ENCODE measurements around the gene HSFX1.
"Not testable (repeated sequence)": the region's sequence is repeated elsewhere in the genome, so short reads cannot be mapped to it uniquely, and the experiment has no call there.

HSFX1 gene, protein sequence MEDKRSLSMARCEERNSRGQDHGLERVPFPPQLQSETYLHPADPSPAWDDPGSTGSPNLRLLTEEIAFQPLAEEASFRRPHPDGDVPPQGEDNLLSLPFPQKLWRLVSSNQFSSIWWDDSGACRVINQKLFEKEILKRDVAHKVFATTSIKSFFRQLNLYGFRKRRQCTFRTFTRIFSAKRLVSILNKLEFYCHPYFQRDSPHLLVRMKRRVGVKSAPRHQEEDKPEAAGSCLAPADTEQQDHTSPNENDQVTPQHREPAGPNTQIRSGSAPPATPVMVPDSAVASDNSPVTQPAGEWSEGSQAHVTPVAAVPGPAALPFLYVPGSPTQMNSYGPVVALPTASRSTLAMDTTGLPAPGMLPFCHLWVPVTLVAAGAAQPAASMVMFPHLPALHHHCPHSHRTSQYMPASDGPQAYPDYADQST

DNA sequence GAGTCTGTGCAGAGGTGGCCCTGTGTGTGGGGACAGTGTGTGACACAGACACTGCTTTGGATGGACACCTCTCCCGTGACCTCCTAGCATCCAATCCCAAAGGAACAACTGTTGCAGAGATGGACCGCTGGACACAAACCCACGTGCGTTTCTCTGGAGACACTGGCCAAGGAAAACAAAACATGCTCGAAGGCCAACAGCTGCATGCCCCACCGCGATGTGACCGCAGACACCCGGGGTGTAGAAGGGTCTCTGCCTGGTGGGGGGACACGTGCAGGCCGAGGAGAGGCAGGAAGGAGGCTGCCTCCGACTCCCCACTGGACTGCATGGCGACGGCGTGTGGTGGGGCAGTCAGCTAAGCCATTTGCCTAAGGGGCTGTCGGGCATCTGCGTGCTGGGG lies at the start of gene HSFX1:
Gene HSFX1 (plus strand): TSS at position 301 of the 400 bp plus-strand sequence. CDS start 614 bp downstream, outside the sequence.
- DNase-seq: not testable (repeated sequence)

DNA sequence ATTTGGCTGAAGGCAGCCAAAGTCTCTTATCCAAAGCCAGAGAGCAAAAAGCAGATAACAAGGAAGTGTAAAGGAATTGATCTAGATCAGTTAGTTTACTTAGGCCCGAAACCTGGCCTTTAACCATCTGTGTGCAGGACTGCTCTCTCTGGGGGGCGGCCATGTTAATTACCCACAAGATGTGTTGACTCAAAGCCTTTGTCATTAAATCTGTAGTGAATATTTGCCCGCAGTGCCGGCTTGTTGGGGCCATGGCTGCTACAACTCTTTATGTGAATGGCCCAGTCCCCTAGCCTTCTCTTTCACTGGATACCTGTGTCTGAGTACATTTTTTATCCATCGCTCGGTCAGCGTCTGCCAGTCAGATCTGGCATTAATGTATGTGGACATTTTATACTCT lies 46.6 kb upstream of the HSFX1 start:
- DNase-seq: not testable (repeated sequence)

DNA sequence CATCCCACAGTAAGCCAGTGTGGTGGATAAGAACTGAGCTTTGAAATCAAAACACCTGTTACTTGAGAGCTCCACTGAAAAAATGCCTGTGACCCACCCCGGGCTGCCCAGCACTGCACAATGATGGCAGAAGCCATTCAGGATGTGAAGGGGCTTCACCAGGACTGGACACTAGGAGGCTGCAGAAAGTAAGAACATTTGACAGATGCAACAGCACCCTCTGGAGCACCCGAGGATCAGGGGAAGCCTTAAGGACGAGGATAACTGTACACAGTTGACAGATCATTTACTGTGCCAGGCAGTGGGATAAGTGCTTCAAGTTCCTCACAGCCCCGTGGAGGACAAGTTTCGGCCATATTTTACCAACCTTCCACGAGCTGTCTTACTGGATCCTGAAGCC lies 31.6 kb upstream of the HSFX1 start:
- not testable (repeated sequence) for DNase-seq

DNA sequence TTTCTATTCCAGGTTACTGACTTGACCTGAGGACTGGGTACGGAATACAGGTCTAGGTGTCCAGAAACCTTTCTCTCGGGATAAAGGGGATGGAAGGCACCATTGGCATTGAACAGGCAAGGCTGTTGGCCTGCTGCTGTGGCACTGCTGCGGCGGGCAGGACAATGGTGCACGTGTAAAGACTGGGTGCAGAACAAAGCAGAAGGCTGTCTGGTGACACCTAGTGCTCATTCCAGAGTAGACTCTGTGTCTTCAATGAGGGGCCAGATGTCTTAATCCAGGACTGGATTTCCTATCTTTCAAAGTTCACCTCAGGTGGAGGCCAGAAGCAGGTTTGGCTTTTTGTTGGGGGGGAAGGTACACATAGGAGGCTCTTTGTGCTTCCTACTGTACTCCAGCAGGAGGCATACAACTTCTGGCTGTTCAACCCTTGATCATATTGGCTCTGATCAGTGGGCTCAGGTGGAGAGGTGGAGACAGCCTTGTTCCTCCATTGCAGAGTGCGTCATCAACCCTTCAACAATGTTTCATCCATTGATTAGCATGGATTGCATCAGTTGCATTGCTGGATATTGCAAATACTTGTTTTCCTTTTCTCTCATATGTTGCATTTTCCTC lies 27.4 kb upstream of the HSFX1 start:
- not testable (repeated sequence) for DNase-seq

DNA sequence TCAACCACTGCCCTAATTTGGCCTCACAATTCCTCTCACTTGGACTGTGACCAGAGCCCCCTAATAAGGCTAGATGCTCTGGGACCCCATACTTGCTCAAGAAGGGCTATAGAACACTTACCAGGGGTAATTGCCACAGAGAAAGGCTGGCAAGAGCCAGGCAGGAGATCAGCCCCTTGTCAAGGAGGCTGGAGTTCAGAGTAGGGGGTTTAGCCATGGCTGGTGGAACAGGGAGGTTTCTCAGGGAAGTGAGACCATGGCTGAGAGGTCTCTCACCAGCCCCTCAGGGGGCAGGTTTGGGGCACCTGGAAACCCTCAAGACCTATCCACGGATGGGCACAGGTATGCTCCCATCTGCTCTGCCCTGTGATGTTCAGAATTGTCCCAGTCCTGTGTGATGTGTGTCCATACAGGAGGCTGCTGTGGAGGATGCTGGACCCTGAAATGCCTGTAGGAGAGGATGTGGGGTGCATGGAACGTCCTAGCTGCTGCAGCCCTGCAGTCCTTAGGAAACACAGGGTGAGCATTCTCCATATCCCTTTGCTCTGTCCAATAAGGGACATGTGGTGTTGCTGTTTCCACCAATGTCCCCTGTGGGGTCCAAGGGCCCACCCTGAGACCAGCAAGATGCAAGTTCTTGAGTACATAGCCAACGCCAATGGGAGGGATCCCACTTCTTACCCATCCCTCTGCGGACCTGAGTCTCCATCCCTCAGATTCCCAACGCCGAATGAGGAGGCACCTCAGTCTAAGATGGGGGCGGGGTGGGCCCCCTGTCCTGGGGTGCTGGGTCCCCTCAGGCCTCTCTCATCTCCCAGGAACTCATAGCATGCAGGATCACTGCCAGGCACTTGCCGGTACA lies 16.4 kb upstream of the HSFX1 start:
- no peak for DNase-seq

DNA sequence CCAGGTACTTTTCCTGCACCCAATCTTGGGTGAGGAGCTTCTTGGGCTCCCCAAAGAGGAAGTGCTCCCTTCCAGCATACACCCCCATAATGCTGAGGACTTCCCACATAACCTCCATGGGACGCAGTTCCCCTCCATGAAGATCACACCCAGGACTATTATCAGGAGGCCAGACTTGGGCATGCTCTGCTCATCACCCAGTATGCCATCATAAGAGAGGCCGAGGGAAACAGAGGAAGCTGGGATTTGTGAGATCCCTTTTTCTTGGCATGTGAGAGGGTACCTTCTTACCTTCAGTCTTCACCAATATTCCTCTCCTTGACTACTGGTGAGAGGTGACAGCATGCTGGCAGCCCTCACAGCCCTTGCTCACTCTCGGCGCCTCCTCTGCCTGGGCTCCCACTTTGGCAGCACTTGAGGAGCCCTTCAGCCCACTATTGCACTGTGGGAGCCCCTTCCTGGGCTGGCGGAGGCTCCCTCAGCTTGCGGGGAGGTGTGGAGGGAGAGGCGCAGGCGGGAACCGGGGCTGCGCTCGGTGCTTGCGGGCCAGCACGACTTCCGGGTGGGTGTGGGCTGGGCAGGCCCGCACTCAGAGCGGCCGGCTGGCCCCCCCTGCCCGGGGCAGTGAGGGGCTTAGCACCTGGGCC lies 15.7 kb upstream of the HSFX1 start:
- no peak for DNase-seq

DNA sequence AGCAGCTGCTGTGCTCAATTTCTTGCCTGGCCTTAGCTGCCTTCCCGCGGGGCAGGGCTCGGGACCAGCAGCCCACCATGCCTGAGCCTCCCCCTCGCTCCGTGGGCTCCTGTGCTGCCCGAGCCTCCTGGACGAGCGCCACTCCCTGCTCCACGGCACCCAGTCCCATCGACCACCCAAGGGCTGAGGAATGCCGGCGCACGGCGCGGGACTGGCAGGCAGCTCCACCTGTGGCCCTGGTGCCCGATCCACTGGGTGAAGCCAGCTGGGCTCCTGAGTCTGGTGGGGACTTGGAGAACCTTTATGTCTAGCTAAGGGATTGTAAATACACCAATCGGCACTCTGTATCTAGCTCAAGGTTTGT lies 15.2 kb upstream of the HSFX1 start:
- DNase-seq: not testable (repeated sequence)

DNA sequence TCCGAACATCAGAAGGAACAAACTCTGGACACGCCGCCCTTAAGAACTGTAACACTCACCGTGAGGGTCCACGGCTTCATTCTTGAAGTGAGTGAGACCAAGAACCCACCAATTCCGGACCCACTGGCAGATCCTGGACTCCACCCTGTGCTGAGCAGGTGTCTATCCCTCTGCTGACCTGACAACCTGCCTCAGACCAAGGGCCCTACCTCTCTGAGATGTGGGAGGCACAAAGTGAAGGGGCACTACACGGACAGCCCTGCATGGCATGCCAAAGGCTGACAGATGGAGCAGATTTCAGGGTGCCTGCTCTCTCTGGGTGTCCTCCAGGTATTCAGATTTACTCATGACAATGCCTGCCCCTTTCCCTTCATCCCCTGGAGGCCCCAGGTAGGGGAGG lies 14.0 kb upstream of the HSFX1 start:
- no peak for DNase-seq

DNA sequence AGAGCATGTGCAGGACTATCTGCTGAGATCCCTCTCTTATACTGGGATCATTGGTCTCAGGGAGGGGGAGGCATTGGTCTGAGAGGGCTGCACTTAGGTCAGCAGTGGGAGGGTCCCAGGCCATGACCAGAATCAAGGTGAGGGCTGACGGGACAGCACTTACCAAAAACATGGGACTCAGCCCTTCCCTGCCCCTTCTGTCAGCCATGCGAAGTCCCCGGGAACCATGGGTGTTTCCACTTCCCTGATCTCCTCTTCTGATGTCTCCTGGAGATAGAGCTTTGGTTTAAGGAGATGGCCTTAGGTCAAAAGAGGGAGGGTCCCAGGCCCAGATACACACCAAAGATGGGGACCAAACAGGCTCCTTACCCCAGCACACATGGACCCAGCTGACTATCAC lies 12.9 kb upstream of the HSFX1 start:
- no peak for DNase-seq

DNA sequence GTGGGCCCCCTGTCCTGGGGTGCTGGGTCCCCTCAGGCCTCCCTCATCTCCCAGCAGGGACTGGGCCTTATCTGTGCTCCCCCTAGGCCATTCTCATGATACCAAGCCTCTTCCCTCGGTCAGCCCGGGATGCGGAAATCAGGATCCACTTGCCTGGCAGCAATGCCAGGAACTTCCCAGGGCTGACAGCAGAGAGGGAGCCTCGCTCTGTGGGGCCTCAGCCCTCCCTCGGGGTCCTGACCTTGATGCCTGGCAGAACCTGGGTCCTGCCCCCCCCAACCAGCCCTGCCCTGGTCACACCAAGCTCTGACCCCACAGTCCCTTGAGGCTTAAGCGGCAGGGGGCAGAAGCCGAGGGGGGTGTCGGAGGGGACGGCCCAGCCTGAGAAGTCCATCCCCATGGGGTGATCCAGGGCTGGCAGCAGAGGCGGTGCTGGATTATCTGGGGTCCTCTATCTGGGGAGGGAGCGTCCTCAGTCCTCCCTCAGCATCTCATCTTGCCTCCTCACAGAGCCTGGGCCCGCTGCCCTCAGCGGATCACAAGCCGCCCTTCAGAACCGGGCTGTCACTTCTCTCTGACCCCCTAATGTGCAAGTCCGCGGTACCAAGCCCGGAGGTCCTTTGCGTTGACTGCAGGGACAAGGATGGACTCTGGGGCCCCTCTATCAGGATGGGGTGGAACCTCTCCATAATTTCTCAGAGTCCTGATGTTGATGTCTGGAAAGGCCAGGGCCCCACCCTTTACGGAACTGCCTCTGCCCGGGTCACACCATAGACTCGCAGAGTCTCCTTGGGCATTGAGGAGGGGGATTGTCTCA lies 11.8 kb upstream of the HSFX1 start:
- not testable (repeated sequence) for DNase-seq

DNA sequence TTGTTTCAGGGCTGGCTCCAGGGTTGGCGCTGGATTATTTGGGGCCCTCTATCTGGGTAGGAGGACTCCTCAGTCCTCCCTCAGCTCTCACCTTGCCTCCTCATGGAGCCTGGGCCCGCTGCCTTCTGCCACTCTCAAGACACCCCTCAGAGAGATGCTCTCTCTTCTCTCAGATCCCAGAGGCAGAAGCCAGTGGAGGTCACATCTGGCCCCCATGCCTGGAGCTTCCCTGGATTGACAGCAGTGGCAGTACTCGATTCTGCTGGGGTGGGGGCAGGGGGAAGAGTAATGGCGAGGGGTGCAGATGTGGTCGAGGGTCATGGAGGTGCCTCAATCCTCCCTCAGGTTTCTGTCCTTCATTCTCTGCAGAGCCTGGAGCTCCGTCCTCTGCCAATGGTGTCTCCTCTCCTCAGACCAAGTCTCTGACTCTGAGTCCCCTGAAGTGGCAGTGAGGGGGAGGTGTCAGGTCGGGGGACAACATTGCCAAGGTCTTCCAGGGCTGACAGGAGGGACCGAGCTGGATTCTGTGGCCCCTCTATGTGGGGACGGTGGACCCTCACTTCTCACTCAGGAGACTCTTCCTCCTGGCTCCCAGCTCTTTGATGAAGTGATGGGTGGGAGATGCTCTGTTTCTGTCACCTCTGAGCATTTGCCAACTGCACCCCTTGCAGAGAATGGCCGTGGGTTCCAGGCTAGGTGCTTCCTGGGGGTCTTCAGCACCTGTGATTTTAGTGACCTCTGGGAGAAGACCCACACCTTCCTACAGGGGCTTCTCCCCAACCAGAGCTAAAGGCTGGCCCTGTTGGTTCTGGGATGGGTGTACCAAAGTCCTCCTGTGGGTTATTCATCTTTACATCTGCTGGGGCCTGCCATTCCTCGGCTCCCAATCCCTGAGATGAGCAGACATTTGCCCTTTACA lies 10.9 kb upstream of the HSFX1 start:
- DNase-seq: no peak

DNA sequence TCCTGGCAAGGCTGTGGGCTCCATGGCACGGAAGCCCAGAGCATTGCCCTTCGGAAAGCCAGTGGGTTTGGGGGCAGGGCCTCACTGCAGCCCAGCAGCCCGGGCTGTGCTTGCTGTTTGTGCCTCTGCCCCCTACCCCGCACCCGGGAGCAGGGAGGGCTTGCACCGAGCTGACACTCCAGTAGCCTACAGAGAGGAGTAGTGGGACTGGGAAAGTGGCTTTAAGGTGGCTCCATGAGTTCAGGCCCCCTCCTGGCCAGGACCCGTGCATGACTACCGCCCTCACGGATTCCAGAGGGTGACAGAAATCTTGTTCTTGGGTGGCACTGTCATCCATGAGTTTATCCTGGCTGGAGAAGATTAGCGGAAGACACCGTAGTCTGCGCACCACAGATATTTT lies 3.5 kb upstream of the HSFX1 start:
- not testable (repeated sequence) for DNase-seq

DNA sequence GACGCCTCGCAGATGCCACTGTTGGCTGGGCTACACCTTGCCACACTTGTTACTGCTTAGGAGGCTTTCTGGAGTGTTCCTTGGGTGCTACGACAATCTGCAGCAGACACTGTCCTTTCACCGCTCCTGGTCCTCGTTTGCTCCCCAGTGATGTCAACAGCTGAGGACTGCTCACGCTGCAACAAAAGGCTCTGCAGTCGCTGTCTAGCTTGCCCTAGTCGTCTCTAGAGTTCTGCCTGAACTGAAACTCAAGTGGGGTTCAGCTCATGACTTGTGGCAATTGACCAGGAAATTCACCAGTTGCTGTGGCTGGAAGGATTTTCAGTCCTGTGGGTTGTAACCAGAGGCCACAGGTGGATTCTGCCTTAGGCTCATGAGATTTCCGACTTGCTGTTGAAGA lies 842 bp upstream of the HSFX1 start:
- DNase-seq: not testable (repeated sequence)

DNA sequence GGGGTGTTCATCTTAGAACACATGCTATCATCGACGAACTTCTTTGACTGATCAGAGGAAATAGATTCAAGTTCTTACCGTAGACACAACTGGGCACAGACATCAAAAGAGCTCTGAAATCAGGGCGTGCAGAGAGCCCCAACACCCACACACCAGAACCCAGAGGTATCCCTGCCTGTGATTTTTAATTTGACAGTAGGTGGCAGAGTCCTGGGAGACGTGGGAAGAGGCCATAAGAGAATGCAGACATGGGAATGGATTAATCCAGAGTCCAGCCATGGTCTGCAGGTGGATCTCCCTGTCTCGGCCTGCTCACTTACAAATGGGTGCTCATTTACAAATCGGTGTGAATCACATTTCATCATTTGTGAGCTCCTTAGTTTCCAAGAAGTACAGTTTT lies 4.1 kb downstream of the HSFX1 start:
- not testable (repeated sequence) for DNase-seq

DNA sequence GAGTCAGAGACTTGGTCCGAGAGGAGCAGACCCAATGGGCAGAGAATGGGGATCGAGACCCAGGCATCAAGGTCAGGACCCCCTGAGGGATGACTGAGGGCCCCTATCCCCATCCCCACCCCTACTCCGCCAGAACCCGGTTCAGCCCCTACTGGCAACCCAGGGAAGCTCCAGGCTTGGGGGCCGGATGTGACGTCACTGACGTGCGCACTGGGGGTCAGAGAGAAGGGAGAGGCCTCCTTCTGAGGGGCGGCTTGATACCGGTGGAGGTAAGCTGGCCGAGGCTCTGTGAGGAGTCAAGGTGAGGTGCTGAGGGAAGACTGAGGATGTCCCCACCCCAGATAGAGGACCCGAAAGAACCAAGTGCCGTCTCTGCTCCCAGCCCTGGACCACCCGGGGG lies 7.9 kb downstream of the HSFX1 start, which contains the start of gene MAGEA9:
Gene MAGEA9 (plus strand): TSS at position 204 of the 400 bp plus-strand sequence. CDS start 4,281 bp downstream, outside the sequence.
- not testable (repeated sequence) for DNase-seq

DNA sequence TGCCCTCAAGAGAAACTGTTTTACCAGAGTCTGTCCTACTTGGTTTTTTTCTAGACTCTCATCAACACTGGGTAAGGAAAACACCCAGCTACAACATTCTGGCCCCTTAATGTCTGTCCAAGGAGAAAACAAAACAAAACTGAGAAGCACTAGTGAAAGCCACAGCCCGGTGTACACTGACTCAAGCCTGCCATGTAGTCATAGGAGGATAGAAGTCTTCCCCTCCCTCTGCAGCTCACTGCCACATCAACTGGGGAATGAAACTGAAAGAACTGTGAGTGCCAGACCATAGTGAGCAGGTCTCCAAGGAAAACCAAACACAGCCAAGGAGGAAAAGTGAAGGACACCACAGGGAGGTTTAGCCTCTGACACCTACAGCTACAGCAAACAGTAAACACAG lies 21.7 kb downstream of the HSFX1 start:
- DNase-seq: not testable (repeated sequence)

DNA sequence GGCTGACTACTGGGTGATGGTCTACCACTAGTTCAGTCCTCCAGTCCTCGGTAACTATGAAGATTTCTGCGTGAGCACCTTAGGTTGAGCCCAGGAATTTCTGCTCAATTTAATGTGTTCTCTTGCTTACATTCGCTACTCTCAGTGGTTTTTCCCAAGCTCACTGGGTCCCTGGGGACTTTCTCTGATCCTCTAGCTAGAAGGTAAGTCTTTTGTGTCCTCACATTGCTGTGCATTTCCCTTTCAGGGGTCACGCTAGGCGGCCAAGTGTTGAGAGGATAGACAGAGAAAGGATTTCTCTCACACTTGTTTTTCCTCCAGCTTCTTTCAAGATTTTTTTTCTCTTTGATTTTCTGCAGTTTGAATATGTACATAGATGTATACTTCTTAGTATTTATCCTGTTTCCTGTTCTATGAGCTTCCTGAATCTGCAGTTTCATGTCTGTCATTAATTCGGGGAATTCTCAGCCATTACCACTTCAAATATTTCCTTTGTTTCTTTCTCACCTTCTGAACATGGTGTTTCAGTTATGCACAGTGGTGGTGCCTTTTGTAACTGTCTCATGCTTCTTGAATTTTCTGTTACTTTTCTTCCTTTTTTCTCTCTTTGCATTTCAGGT lies 25.3 kb downstream of the HSFX1 start:
- DNase-seq: no peak

DNA sequence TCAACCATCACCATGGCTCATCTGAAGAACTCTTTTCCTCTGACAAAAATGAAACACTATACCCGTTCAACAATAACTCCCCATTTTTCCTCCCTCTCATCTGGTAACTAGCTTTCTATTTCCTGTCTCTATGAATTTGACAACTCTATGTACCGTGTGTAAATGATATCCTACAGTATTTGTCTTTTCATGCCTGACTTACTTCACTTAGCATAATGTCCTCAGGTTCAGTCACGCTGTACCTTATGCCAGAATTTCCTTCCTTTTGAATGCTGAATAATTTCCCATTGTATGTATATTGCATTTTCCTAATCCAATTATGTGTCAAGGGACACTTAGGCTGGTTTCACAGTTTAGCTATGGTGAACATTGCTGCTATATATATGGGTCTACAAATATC lies 26.1 kb downstream of the HSFX1 start:
- DNase-seq: no peak

DNA sequence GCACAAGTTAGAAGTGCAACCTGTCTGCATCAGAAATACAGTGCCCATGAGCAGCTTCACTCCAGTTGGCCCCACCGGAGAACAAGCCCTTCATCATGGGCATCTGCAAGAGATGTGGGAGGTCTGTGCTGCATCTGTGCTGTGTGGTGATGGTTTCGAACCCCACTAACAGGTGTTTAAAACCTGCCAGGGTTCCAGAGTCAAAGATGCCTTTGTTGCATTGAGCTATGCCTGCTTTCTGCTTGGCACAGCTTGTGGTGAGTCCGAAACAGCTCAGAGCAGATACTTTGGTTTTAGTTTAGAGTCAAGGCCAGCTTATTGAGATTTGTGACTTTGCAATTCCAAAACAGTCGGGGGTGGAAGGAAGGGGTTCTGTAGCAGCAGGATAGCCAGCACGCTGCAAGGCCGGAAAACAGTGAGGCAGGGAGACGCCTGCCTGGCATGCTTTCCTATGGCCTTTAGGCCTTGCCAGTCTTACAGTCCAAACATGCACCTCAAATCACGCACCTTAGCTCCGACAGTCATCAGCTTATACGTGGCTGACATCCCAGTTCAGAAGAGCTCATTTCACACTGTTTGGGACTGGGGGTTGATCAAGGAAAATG lies 29.7 kb downstream of the HSFX1 start:
- no peak for DNase-seq

DNA sequence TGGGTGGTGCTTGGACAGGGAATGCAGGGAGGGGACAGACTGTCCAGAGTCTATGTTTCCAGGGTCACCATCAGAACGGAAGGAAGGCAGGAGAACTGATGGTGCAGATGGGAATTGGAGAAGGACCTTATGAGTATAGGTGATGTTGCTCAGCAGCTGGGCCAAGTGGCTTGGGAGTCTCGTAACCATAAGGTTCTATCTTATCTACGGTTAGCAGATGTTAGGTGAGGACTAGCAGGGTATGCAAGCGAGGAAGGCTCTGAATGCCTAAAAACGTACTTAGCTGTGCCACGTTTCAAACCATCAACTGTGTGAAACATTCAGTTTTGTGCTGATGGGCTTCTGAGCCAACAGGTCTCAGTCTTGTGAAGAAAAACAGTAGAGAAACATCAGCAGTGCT lies 30.2 kb downstream of the HSFX1 start:
- no peak for DNase-seq
